DOHH2 (cell line): ENCODE results near the gene C5orf15.

Experiments used
- H3F3A ChIP-seq: fragments of 200-600 bp; sonication (generic), shearing (Covaris generic); 2 replicates; pipeline ENCODE4 v1.6.0; 2016; ENCODE audit warnings: antibody characterized with exemption, mild to moderate bottlenecking; ENCODE audit not compliant: control insufficient read depth, insufficient read depth
- H3K27ac ChIP-seq: fragments of 200-600 bp; sonication (generic); 2 replicates; pipeline ENCODE4 v1.5.1; 2014; ENCODE audit warnings: low read depth, mild to moderate bottlenecking, low read length, moderate library complexity
- H3K27me3 ChIP-seq: fragments of 200-600 bp; sonication (generic); 2 replicates; pipeline ENCODE4 v1.6.1; 2014; ENCODE audit warnings: mild to moderate bottlenecking, low read length, mixed read lengths; ENCODE audit not compliant: control insufficient read depth
- H3K36me3 ChIP-seq: fragments of 200-600 bp; sonication (generic); 2 replicates; pipeline ENCODE4 v1.6.1; 2014; ENCODE audit warnings: mild to moderate bottlenecking, low read length, moderate library complexity, mixed read lengths; ENCODE audit not compliant: control insufficient read depth
- H3K4me1 ChIP-seq: fragments of 200-600 bp; sonication (generic); 2 replicates; pipeline ENCODE4 v1.6.1; 2014; ENCODE audit warnings: mild to moderate bottlenecking, low read length, mixed read lengths; ENCODE audit not compliant: control insufficient read depth
- H3K4me2 ChIP-seq: fragments of 200-600 bp; sonication (generic); 2 replicates; pipeline ENCODE4 v1.6.0; 2014; ENCODE audit warnings: mild to moderate bottlenecking, low read length, moderate library complexity
- H3K4me3 ChIP-seq: fragments of 200-600 bp; sonication (generic); 2 replicates; pipeline ENCODE4 v1.5.1; 2014; ENCODE audit warnings: mild to moderate bottlenecking, low read length, mixed read lengths
- H3K79me2 ChIP-seq: fragments of 200-600 bp; sonication (generic); 2 replicates; pipeline ENCODE4 v1.6.1; 2014; ENCODE audit warnings: mild to moderate bottlenecking, low read length, mixed read lengths; ENCODE audit not compliant: control insufficient read depth
- H3K9me2 ChIP-seq: fragments of 200-600 bp; sonication (generic); replicated peaks from 2 replicates; pipeline ENCODE4 v1.6.1; 2014; ENCODE audit warnings: mild to moderate bottlenecking, low read length, mixed read lengths; ENCODE audit not compliant: control insufficient read depth
- H3K9me3 ChIP-seq: fragments of 200-600 bp; sonication (generic); 2 replicates; pipeline ENCODE4 v1.6.1; 2014; ENCODE audit warnings: antibody characterized with exemption, low read length, mixed read lengths; ENCODE audit not compliant: control insufficient read depth, insufficient read depth
- H4K20me1 ChIP-seq: fragments of 200-600 bp; sonication (generic); 2 replicates; pipeline ENCODE4 v1.6.0; 2014; ENCODE audit warnings: low read depth, mild to moderate bottlenecking, antibody characterized with exemption, low read length, moderate library complexity; ENCODE audit not compliant: control insufficient read depth, insufficient read depth
- CTCF ChIP-seq: fragments of 200-600 bp; sonication (generic); IDR thresholded peaks from one replicate; pipeline ENCODE4 v1.5.1; 2014; ENCODE audit warnings: antibody characterized with exemption, mild to moderate bottlenecking, low read depth, low read length; ENCODE audit not compliant: poor library complexity, severe bottlenecking
- EZH2phosphoT487 ChIP-seq: fragments of 200-600 bp; sonication (generic); IDR thresholded peaks from 2 replicates; pipeline ENCODE4 v1.6.1; 2017; ENCODE audit warnings: borderline replicate concordance, mild to moderate bottlenecking, antibody characterized with exemption, low read length, moderate library complexity, mixed read lengths

Gene C5orf15

GRCh38 chr5:133944263-133945185 lies 23.9 kb downstream of the C5orf15 start:
- no peak overlapping the region for H3K4me3 ChIP-seq
- no peak overlapping the region for H3K27ac ChIP-seq
- TF ChIP-seq EZH2phosphoT487 (no peak), CTCF (peak; percentile 88)
- 0 out of 2 replicates have a peak overlapping the region, but pooled peaks have one; percentile 7 for H3K4me2 ChIP-seq
- no peaks in the 10 kb centered on the region for H3K9me3 ChIP-seq
- H3K27me3 ChIP-seq = no peaks in the 10 kb centered on the region
- H3K79me2 ChIP-seq = no peaks in the 10 kb centered on the region
- H3K36me3 ChIP-seq = no peaks in the 10 kb centered on the region; the same call in 1 of the 2 replicates
- peaks cover 28% of the 10 kb centered on the region for H3K4me1 ChIP-seq
- peaks cover 9% of the 10 kb centered on the region for H3F3A ChIP-seq
- H3K9me2 ChIP-seq = no peaks in the 10 kb centered on the region
- no peaks in the 10 kb centered on the region for H4K20me1 ChIP-seq

- no peak overlapping the region for H3K4me3 ChIP-seq
- peaks cover 39% of the 10 kb centered on the region for H3K4me1 ChIP-seq
- H3K4me2 ChIP-seq = no peak overlapping the region
- no peaks in the 10 kb centered on the region for H3K9me3 ChIP-seq
- no peak for TF ChIP-seq CTCF
- no peak for TF ChIP-seq EZH2phosphoT487
- H3K79me2 ChIP-seq = no peaks in the 10 kb centered on the region
- no peaks in the 10 kb centered on the region for H3K9me2 ChIP-seq
- H3K27me3 ChIP-seq = no peaks in the 10 kb centered on the region
- H3F3A ChIP-seq = peaks cover 20% of the 10 kb centered on the region
- no peak overlapping the region for H3K27ac ChIP-seq
- H4K20me1 ChIP-seq = no peaks in the 10 kb centered on the region
- H3K36me3 ChIP-seq = no peaks in the 10 kb centered on the region; the same call in 1 of the 2 replicates
Observed at GRCh38 chr5:133943475-133943817, 25.0 kb downstream of the C5orf15 start.

GRCh38 chr5:133942614-133943474 lies 25.6 kb downstream of the C5orf15 start:
- Histone ChIP-seq H3K36me3 (no peaks in the 10 kb centered on the region; the same call in 1 of the 2 replicates), H3K79me2 (no peaks in the 10 kb centered on the region), H3K9me2 (no peaks in the 10 kb centered on the region), H3K4me3 (no peak overlapping the region), H3F3A (peaks cover 26% of the 10 kb centered on the region), H3K27ac (no peak overlapping the region), H3K4me2 (no peak overlapping the region), H3K9me3 (no peaks in the 10 kb centered on the region), H3K27me3 (no peaks in the 10 kb centered on the region), H4K20me1 (no peaks in the 10 kb centered on the region), H3K4me1 (peaks cover 45% of the 10 kb centered on the region)
- TF ChIP-seq CTCF (no peak), EZH2phosphoT487 (no peak)
